WTC11 (cell line): ENCODE data around the gene NENF. TPM values are rescaled to one million over a fixed set of nuclear protein-coding genes. Genes with fewer than 3 reads are reported as not detected.

Source experiments
- ATAC-seq: fragments of 200-7000 bp; cut with Tn5 transposase; 2 replicates; pipeline ENCODE4 v1.10.0; 2021; ENCODE audit warnings: mild to moderate bottlenecking, moderate library complexity
- CTCF ChIA-PET: fragments of 300-600 bp; sonication (Branson Sonifier 250); formaldehyde crosslinking; loops from one replicate; lab custom pipeline; 2021; ENCODE audit warnings: antibody characterized with exemption; lab: Charles Lee
- POLR2A ChIA-PET: fragments of 350-600 bp; sonication (Branson Sonifier 250); formaldehyde crosslinking; loops from one replicate; lab custom pipeline; 2021; ENCODE audit warnings: antibody characterized with exemption; lab: Charles Lee
- DNase-seq: peaks from one replicate; pipeline ENCODE4 v3.0.0; 2021; ENCODE audit warnings: low spot score
- H3K27ac Mint-ChIP-seq: 2 replicates; pipeline ENCODE4 v1.8.0; 2021; ENCODE audit warnings: mixed read lengths
- H3K27me3 Mint-ChIP-seq: 2 replicates; pipeline ENCODE4 v1.8.0; 2021; ENCODE audit warnings: low read depth, mild to moderate bottlenecking, moderate library complexity, mixed read lengths
- H3K36me3 Mint-ChIP-seq: 2 replicates; pipeline ENCODE4 v1.8.0; 2021; ENCODE audit warnings: mixed read lengths
- H3K4me1 Mint-ChIP-seq: 2 replicates; pipeline ENCODE4 v1.8.0; 2022; ENCODE audit warnings: mixed read lengths
- H3K4me3 Mint-ChIP-seq: 2 replicates; pipeline ENCODE4 v1.8.0; 2021; ENCODE audit warnings: mild to moderate bottlenecking, moderate library complexity, mixed read lengths
- H3K9me3 Mint-ChIP-seq: 2 replicates; pipeline ENCODE4 v1.8.0; 2021; ENCODE audit warnings: mixed read lengths
- FOXJ3 ChIP-seq: sonication (generic); formaldehyde crosslinking; IDR thresholded peaks from 2 replicates; pipeline ENCODE4 v1.9.0; 2021; ENCODE audit warnings: missing genetic modification reagents, mild to moderate bottlenecking, borderline replicate concordance
- GRHL2 ChIP-seq: fragments of 250-450 bp; sonication (Bioruptor Pico); IDR thresholded peaks from 2 replicates; pipeline ENCODE4 v1.8.0; 2022; ENCODE audit warnings: mild to moderate bottlenecking, moderate library complexity; ENCODE audit not compliant: insufficient replicate concordance, severe bottlenecking
- SOX15 ChIP-seq: fragments of 250-450 bp; sonication (Bioruptor Pico); IDR thresholded peaks from 2 replicates; pipeline ENCODE4 v1.9.0; 2021; ENCODE audit warnings: mild to moderate bottlenecking
- TCF7 ChIP-seq: sonication (generic); formaldehyde crosslinking; IDR thresholded peaks from 2 replicates; pipeline ENCODE4 v1.8.0; 2022; ENCODE audit warnings: mild to moderate bottlenecking, low read depth, missing genetic modification reagents, moderate library complexity
- TEAD1 ChIP-seq: sonication (generic); formaldehyde crosslinking; IDR thresholded peaks from 2 replicates; pipeline ENCODE4 v1.8.0; 2022; ENCODE audit warnings: mild to moderate bottlenecking, missing genetic modification reagents
- ZNF121 ChIP-seq: sonication (generic); formaldehyde crosslinking; IDR thresholded peaks from 2 replicates; pipeline ENCODE4 v1.8.0; 2023; ENCODE audit warnings: missing genetic modification reagents
- ZNF138 ChIP-seq: sonication (generic); formaldehyde crosslinking; conservative IDR thresholded peaks from 2 replicates; pipeline ENCODE4 v1.8.1; 2022; ENCODE audit warnings: mild to moderate bottlenecking, moderate library complexity, missing genetic modification reagents
- ZNF317 ChIP-seq: sonication (generic); formaldehyde crosslinking; IDR thresholded peaks from 2 replicates; pipeline ENCODE4 v1.8.1; 2023; ENCODE audit warnings: low read depth, mild to moderate bottlenecking, moderate library complexity, missing genetic modification reagents, borderline replicate concordance
- ZNF416 ChIP-seq: fragments of 250-450 bp; sonication (Bioruptor Pico); IDR thresholded peaks from 2 replicates; pipeline ENCODE4 v1.9.0; 2021; ENCODE audit warnings: mild to moderate bottlenecking, inconsistent platforms
- ZNF423 ChIP-seq: fragments of 250-450 bp; sonication (Bioruptor Pico); IDR thresholded peaks from 2 replicates; pipeline ENCODE4 v2.1.2; 2022; ENCODE audit warnings: mild to moderate bottlenecking, moderate library complexity
- total RNA-seq: library from RNA; stranded (reverse); gene quantifications from 3 replicates; pipeline ENCODE4 v1.2.3, GENCODE V29; 2021
- TF ChIP-seq, protein P1 (sequence below): sonication (generic); formaldehyde crosslinking; IDR thresholded peaks from 2 replicates; pipeline ENCODE4 v1.8.1; 2023; ENCODE audit warnings: mild to moderate bottlenecking, missing genetic modification reagents, moderate library complexity
- TF ChIP-seq, protein P2 (sequence below): fragments of 250-450 bp; sonication (Bioruptor Pico); IDR thresholded peaks from 2 replicates; pipeline ENCODE4 v1.9.0; 2021; ENCODE audit warnings: mild to moderate bottlenecking, borderline replicate concordance
- TF ChIP-seq, protein P3 (sequence below): sonication (generic); formaldehyde crosslinking; IDR thresholded peaks from 2 replicates; pipeline ENCODE4 v1.8.1; 2023; ENCODE audit warnings: mild to moderate bottlenecking, missing genetic modification reagents, borderline replicate concordance
- TF ChIP-seq, protein P4 (sequence below): fragments of 250-450 bp; sonication (Bioruptor Pico); IDR thresholded peaks from 2 replicates; pipeline ENCODE4 v2.1.2; 2022; ENCODE audit warnings: mild to moderate bottlenecking, moderate library complexity
- TF ChIP-seq, protein P5 (sequence below): sonication (generic); formaldehyde crosslinking; IDR thresholded peaks from 2 replicates; pipeline ENCODE4 v1.8.0; 2022; ENCODE audit warnings: mild to moderate bottlenecking, missing genetic modification reagents
- TF ChIP-seq, protein P6 (sequence below): sonication (generic); formaldehyde crosslinking; IDR thresholded peaks from 2 replicates; pipeline ENCODE4 v1.8.1; 2022; ENCODE audit warnings: low read depth, mild to moderate bottlenecking, moderate library complexity, missing genetic modification reagents, borderline replicate concordance

Gene NENF
- total RNA-seq, 1 experiment from 2014 or later, result 27.3 TPM

DNA sequence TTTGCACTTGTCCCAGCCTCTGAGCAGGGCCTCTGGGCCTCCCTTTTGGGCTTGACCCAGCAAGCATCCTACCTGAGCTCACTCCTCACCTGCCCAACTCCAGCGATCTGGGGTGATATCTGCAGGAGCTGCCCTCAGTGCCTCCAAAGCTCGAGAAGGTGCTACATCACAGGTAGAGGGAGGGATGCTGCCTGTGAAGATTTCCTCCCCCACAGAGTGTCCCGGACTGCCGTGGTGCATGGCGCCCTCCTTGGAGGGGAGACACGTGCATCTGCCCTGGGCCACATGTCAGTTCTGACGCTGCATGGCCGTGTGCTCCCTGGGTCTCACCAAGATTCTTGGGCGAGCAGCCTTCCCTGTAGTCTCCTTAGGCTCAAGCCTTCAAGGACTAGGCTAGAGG is 27.7 kb downstream of the NENF start:
- no peaks in the 10 kb centered on the region for H3K36me3 Mint-ChIP-seq
- no peak for TF ChIP-seq ZNF416
- no peak for TF ChIP-seq ZNF121 (CRISPR knock-in tag)
- TF ChIP-seq SOX15, result no peak
- TF ChIP-seq TEAD1, result no peak
- no peak for TF ChIP-seq FOXJ3 (CRISPR knock-in tag)
- TF ChIP-seq, protein P1, sequence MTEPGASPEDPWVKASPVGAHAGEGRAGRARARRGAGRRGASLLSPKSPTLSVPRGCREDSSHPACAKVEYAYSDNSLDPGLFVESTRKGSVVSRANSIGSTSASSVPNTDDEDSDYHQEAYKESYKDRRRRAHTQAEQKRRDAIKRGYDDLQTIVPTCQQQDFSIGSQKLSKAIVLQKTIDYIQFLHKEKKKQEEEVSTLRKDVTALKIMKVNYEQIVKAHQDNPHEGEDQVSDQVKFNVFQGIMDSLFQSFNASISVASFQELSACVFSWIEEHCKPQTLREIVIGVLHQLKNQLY (CRISPR knock-in tag), result no peak
- TF ChIP-seq ZNF423, result no peak
- no peak for TF ChIP-seq ZNF138
- TF ChIP-seq, protein P2, sequence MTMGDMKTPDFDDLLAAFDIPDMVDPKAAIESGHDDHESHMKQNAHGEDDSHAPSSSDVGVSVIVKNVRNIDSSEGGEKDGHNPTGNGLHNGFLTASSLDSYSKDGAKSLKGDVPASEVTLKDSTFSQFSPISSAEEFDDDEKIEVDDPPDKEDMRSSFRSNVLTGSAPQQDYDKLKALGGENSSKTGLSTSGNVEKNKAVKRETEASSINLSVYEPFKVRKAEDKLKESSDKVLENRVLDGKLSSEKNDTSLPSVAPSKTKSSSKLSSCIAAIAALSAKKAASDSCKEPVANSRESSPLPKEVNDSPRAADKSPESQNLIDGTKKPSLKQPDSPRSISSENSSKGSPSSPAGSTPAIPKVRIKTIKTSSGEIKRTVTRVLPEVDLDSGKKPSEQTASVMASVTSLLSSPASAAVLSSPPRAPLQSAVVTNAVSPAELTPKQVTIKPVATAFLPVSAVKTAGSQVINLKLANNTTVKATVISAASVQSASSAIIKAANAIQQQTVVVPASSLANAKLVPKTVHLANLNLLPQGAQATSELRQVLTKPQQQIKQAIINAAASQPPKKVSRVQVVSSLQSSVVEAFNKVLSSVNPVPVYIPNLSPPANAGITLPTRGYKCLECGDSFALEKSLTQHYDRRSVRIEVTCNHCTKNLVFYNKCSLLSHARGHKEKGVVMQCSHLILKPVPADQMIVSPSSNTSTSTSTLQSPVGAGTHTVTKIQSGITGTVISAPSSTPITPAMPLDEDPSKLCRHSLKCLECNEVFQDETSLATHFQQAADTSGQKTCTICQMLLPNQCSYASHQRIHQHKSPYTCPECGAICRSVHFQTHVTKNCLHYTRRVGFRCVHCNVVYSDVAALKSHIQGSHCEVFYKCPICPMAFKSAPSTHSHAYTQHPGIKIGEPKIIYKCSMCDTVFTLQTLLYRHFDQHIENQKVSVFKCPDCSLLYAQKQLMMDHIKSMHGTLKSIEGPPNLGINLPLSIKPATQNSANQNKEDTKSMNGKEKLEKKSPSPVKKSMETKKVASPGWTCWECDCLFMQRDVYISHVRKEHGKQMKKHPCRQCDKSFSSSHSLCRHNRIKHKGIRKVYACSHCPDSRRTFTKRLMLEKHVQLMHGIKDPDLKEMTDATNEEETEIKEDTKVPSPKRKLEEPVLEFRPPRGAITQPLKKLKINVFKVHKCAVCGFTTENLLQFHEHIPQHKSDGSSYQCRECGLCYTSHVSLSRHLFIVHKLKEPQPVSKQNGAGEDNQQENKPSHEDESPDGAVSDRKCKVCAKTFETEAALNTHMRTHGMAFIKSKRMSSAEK (CRISPR knock-in tag), result no peak
- 0 out of 2 replicates have a peak, but pooled peaks cover 7% of the 10 kb centered on the region for H3K9me3 Mint-ChIP-seq
- POLR2A ChIA-PET, result no interaction called here
- peaks cover 23% of the 10 kb centered on the region for H3K4me1 Mint-ChIP-seq
- H3K27ac Mint-ChIP-seq, result no peak overlapping the region
- ATAC-seq (no peak), DNase-seq (no peak)
- CTCF ChIA-PET, result interaction anchor here (0.7 kb wide), 1 partner anchor 400 kb away, joined by 3 read pairs; no protein-coding TSS in a partner anchor
- H3K27me3 Mint-ChIP-seq, result no peaks in the 10 kb centered on the region
- no peak overlapping the region for H3K4me3 Mint-ChIP-seq

DNA sequence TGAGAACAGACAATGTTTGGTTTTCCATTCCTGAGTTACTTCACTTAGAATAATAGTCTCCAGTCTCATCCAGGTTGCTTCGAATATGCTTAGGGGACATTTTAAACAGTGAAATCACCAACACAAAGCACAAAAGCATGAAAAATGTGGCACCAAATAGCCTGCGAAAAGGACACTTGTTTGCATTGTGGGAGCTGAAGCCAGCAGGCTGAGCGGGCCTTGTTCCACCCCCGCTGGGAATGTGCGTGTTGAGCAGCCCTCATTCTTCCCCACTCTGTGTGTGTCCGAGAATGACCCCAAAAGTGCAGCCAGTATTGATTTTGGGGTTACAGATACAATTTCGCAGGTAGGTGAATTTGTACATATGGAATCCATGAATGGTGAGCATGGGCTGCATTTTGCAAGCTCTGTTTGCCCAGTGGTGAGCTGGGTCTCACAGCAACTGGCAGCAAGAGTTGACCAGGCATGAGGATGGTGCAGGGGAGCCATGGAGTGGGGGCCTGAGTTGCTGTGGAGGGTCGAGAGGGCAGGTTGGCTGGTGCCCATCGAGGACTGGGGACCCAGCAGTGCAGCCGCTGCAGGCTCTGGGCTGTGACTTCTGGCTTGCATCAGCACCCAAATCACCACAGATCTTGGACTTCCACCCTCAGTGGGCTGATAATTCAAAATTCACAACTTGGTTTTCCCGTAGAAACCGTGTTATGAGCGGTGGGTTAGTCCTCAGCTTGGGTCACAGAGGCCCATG is 29.4 kb downstream of the NENF start:
- ChIA-PET CTCF (interaction anchor here (0.8 to 2.8 kb wide), 5 partner anchors 9 to 203 kb away, joined by 3 to 12 read pairs (median 6); no protein-coding TSS in a partner anchor), POLR2A (interaction anchor here (0.8 kb wide), 1 partner anchor 47 kb away, joined by 3 read pairs; no protein-coding TSS in a partner anchor)
- H3K4me3 Mint-ChIP-seq, result no peak overlapping the region
- H3K27me3 Mint-ChIP-seq, result no peaks in the 10 kb centered on the region; the same call in 1 of the 2 replicates
- ATAC-seq (no peak), DNase-seq (no peak)
- H3K9me3 Mint-ChIP-seq, result 0 out of 2 replicates have a peak, but pooled peaks cover 7% of the 10 kb centered on the region
- H3K27ac Mint-ChIP-seq, result no peak overlapping the region
- H3K36me3 Mint-ChIP-seq, result no peaks in the 10 kb centered on the region
- peaks cover 33% of the 10 kb centered on the region for H3K4me1 Mint-ChIP-seq
- TF ChIP-seq, protein P3, sequence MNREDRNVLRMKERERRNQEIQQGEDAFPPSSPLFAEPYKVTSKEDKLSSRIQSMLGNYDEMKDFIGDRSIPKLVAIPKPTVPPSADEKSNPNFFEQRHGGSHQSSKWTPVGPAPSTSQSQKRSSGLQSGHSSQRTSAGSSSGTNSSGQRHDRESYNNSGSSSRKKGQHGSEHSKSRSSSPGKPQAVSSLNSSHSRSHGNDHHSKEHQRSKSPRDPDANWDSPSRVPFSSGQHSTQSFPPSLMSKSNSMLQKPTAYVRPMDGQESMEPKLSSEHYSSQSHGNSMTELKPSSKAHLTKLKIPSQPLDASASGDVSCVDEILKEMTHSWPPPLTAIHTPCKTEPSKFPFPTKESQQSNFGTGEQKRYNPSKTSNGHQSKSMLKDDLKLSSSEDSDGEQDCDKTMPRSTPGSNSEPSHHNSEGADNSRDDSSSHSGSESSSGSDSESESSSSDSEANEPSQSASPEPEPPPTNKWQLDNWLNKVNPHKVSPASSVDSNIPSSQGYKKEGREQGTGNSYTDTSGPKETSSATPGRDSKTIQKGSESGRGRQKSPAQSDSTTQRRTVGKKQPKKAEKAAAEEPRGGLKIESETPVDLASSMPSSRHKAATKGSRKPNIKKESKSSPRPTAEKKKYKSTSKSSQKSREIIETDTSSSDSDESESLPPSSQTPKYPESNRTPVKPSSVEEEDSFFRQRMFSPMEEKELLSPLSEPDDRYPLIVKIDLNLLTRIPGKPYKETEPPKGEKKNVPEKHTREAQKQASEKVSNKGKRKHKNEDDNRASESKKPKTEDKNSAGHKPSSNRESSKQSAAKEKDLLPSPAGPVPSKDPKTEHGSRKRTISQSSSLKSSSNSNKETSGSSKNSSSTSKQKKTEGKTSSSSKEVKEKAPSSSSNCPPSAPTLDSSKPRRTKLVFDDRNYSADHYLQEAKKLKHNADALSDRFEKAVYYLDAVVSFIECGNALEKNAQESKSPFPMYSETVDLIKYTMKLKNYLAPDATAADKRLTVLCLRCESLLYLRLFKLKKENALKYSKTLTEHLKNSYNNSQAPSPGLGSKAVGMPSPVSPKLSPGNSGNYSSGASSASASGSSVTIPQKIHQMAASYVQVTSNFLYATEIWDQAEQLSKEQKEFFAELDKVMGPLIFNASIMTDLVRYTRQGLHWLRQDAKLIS, result no peak
- TF ChIP-seq ZNF317 (CRISPR knock-in tag) (no peak), GRHL2 (CRISPR knock-in tag) (no peak), TCF7 (CRISPR knock-in tag) (no peak)
- TF ChIP-seq, protein P4, sequence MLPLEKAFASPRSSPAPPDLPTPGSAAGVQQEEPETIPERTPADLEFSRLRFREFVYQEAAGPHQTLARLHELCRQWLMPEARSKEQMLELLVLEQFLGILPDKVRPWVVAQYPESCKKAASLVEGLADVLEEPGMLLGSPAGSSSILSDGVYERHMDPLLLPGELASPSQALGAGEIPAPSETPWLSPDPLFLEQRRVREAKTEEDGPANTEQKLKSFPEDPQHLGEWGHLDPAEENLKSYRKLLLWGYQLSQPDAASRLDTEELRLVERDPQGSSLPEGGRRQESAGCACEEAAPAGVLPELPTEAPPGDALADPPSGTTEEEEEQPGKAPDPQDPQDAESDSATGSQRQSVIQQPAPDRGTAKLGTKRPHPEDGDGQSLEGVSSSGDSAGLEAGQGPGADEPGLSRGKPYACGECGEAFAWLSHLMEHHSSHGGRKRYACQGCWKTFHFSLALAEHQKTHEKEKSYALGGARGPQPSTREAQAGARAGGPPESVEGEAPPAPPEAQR, result no peak
- TF ChIP-seq, protein P5, sequence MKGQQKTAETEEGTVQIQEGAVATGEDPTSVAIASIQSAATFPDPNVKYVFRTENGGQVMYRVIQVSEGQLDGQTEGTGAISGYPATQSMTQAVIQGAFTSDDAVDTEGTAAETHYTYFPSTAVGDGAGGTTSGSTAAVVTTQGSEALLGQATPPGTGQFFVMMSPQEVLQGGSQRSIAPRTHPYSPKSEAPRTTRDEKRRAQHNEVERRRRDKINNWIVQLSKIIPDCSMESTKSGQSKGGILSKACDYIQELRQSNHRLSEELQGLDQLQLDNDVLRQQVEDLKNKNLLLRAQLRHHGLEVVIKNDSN (CRISPR knock-in tag), result no peak
- TF ChIP-seq, protein P6, sequence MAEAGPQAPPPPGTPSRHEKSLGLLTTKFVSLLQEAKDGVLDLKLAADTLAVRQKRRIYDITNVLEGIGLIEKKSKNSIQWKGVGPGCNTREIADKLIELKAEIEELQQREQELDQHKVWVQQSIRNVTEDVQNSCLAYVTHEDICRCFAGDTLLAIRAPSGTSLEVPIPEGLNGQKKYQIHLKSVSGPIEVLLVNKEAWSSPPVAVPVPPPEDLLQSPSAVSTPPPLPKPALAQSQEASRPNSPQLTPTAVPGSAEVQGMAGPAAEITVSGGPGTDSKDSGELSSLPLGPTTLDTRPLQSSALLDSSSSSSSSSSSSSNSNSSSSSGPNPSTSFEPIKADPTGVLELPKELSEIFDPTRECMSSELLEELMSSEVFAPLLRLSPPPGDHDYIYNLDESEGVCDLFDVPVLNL, result no peak
